HEK293 (cell line): Measurements from ENCODE around the gene EID2.

Source experiments
- CTCF ChIA-PET: fragments of 350-600 bp; formaldehyde crosslinking; extraction: SDS; loops from one replicate; lab custom pipeline; 2021; ENCODE audit warnings: antibody characterized with exemption; lab: Yijun Ruan, JAX
- POLR2A ChIA-PET: fragments of 300-600 bp; formaldehyde crosslinking; extraction: SDS; loops from one replicate; lab custom pipeline; 2020; ENCODE audit warnings: antibody characterized with exemption, inconsistent platforms; lab: Yijun Ruan, JAX
- H3K27ac ChIP-seq: fragments of 200-500 bp; sonication (Bioruptor generic); 2 replicates; pipeline ENCODE4 v1.5.1; 2014; ENCODE audit warnings: low read depth, low read length, control low read depth, inconsistent platforms; ENCODE audit errors: extremely low read depth
- H3K36me3 ChIP-seq, 2 experiments: fragments of 200-500 bp in 1 of 2; sonication (Bioruptor generic) in 1 of 2; 1 replicate in 1 of 2; 2 replicates in 1 of 2; pipeline ENCODE4 v1.5.1; 2014 to 2017; ENCODE audit warnings: inconsistent platforms in 2 of 2, low read length in 2 of 2; ENCODE audit not compliant: control insufficient read depth in 2 of 2, insufficient read depth in 1 of 2
- H3K4me1 ChIP-seq: fragments of 200-500 bp; sonication (Bioruptor generic); 2 replicates; pipeline ENCODE4 v1.5.1; 2014; ENCODE audit warnings: mild to moderate bottlenecking, low read length, inconsistent platforms; ENCODE audit not compliant: control insufficient read depth, insufficient read depth
- H3K4me3 ChIP-seq: 2 replicates; pipeline ENCODE4 v1.5.1; 2011; ENCODE audit warnings: low read depth, mild to moderate bottlenecking, control low read depth, low read length, moderate library complexity
- H3K9me3 ChIP-seq: fragments of 200-500 bp; sonication (Bioruptor generic); 2 replicates; pipeline ENCODE4 v1.5.1; 2014; ENCODE audit warnings: low read depth, low read length, inconsistent platforms; ENCODE audit not compliant: control insufficient read depth, insufficient read depth
- FEZF1 ChIP-seq: fragments of 450-650 bp; formaldehyde crosslinking; IDR thresholded peaks from 2 replicates; pipeline ENCODE4 v1.5.1; 2016; ENCODE audit warnings: missing biosample characterization, missing genetic modification characterization
- PRDM2 ChIP-seq: fragments of 450-650 bp; formaldehyde crosslinking; IDR thresholded peaks from 2 replicates; pipeline ENCODE4 v1.5.1; 2016; ENCODE audit warnings: missing biosample characterization, missing genetic modification characterization, borderline replicate concordance
- SP3 ChIP-seq: fragments of 450-650 bp; formaldehyde crosslinking; IDR thresholded peaks from 2 replicates; pipeline ENCODE4 v1.5.1; 2016; ENCODE audit warnings: missing biosample characterization, missing genetic modification characterization
- TRIM28 ChIP-seq: IDR thresholded peaks from 2 replicates; pipeline ENCODE4 v1.6.1; 2011; ENCODE audit warnings: low read length, control low read depth, borderline replicate concordance
- YY1 ChIP-seq: fragments of 450-650 bp; formaldehyde crosslinking; IDR thresholded peaks from 2 replicates; pipeline ENCODE4 v1.5.1; 2018; ENCODE audit warnings: missing biosample characterization, missing genetic modification characterization
- ZBTB17 ChIP-seq: fragments of 450-650 bp; formaldehyde crosslinking; IDR thresholded peaks from 2 replicates; pipeline ENCODE4 v1.5.1; 2016; ENCODE audit warnings: missing biosample characterization, missing genetic modification characterization
- ZBTB20 ChIP-seq: fragments of 450-650 bp; formaldehyde crosslinking; IDR thresholded peaks from 2 replicates; pipeline ENCODE4 v1.5.1; 2016; ENCODE audit warnings: missing biosample characterization, missing genetic modification characterization
- ZBTB48 ChIP-seq: fragments of 450-650 bp; formaldehyde crosslinking; IDR thresholded peaks from 2 replicates; pipeline ENCODE4 v1.5.1; 2016; ENCODE audit warnings: missing biosample characterization, missing genetic modification characterization
- ZBTB6 ChIP-seq: fragments of 450-650 bp; formaldehyde crosslinking; IDR thresholded peaks from 2 replicates; pipeline ENCODE4 v1.5.1; 2017; ENCODE audit warnings: missing biosample characterization, missing genetic modification characterization
- ZNF133 ChIP-seq: fragments of 450-650 bp; formaldehyde crosslinking; IDR thresholded peaks from 2 replicates; pipeline ENCODE4 v1.5.1; 2016; ENCODE audit warnings: missing biosample characterization, missing genetic modification characterization
- ZNF223 ChIP-seq: fragments of 450-650 bp; formaldehyde crosslinking; IDR thresholded peaks from 2 replicates; pipeline ENCODE4 v1.5.1; 2016; ENCODE audit warnings: missing biosample characterization, missing genetic modification characterization
- ZNF23 ChIP-seq: fragments of 450-650 bp; formaldehyde crosslinking; IDR thresholded peaks from 2 replicates; pipeline ENCODE4 v1.5.1; 2016; ENCODE audit warnings: missing biosample characterization, missing genetic modification characterization, borderline replicate concordance
- ZNF501 ChIP-seq: fragments of 450-650 bp; formaldehyde crosslinking; IDR thresholded peaks from 2 replicates; pipeline ENCODE4 v1.5.1; 2016; ENCODE audit warnings: missing biosample characterization, missing genetic modification characterization
- ZNF571 ChIP-seq: fragments of 450-650 bp; formaldehyde crosslinking; IDR thresholded peaks from 2 replicates; pipeline ENCODE4 v1.5.0; 2017; ENCODE audit warnings: missing biosample characterization, missing genetic modification characterization
- ZNF596 ChIP-seq: fragments of 450-650 bp; IDR thresholded peaks from 2 replicates; pipeline ENCODE4 v1.5.0; 2018; ENCODE audit warnings: missing biosample characterization, mild to moderate bottlenecking, missing genetic modification characterization, moderate library complexity
- ZNF600 ChIP-seq: fragments of 450-650 bp; formaldehyde crosslinking; IDR thresholded peaks from 2 replicates; pipeline ENCODE4 v1.5.1; 2016; ENCODE audit warnings: missing biosample characterization, missing genetic modification characterization
- ZNF664 ChIP-seq: fragments of 450-650 bp; formaldehyde crosslinking; IDR thresholded peaks from 2 replicates; pipeline ENCODE4 v1.5.1; 2016; ENCODE audit warnings: missing biosample characterization, missing genetic modification characterization
- ZNF677 ChIP-seq: fragments of 450-650 bp; IDR thresholded peaks from 2 replicates; pipeline ENCODE4 v1.5.0; 2018; ENCODE audit warnings: missing biosample characterization, mild to moderate bottlenecking, missing genetic modification characterization, moderate library complexity
- ZNF76 ChIP-seq: fragments of 450-650 bp; formaldehyde crosslinking; IDR thresholded peaks from 2 replicates; pipeline ENCODE4; 2016; ENCODE audit warnings: low read depth, missing biosample characterization, missing genetic modification characterization, borderline replicate concordance
- ZNF776 ChIP-seq: fragments of 450-650 bp; formaldehyde crosslinking; IDR thresholded peaks from 2 replicates; pipeline ENCODE4 v1.5.0; 2017; ENCODE audit warnings: missing biosample characterization, missing genetic modification characterization, borderline replicate concordance
- TF ChIP-seq, protein P1 (sequence below): fragments of 450-650 bp; formaldehyde crosslinking; IDR thresholded peaks from 2 replicates; pipeline ENCODE4 v1.5.1; 2016; ENCODE audit warnings: missing biosample characterization, missing genetic modification characterization
- TF ChIP-seq, protein P2 (sequence below): fragments of 450-650 bp; formaldehyde crosslinking; optimal IDR thresholded peaks from 2 replicates; pipeline ENCODE3; 2016; ENCODE audit warnings: missing biosample characterization, mild to moderate bottlenecking, missing genetic modification characterization
- TF ChIP-seq, protein P3 (sequence below): fragments of 450-650 bp; formaldehyde crosslinking; IDR thresholded peaks from 2 replicates; pipeline ENCODE4 v1.5.1; 2016; ENCODE audit warnings: missing biosample characterization, missing genetic modification characterization

Gene EID2

DNA sequence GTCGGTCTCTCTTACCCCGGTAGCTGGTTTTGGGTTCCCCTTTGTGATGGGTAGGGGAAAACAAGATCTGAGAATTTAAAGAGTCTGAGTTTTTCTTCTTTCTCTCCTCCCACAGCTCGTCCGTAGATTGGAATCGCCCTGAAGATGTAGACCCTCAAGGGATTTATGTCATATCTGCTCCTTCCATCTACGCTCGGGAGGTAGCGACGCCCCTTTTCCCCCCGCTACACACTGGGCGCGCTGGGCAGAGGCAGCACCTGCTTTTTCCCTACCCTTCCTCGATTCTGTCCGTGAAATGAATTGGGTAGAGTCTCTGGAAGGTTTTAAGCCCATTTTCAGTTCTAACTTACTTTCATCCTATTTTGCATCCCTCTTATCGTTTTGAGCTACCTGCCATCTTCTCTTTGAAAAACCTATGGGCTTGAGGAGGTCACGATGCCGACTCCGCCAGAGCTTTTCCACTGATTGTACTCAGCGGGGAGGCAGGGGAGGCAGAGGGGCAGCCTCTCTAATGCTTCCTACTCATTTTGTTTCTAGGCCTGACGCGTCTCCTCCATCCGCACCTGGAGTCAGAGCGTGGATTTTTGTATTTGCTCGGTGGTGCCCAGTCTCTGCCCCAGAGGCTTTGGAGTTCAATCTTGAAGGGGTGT is 32.1 kb downstream of the EID2 start (continued):
- TF ChIP-seq ZNF677 (tag by site-specific recombination) = no peak
- TF ChIP-seq ZNF596 (tag by site-specific recombination) = no peak
- TF ChIP-seq, protein P1, sequence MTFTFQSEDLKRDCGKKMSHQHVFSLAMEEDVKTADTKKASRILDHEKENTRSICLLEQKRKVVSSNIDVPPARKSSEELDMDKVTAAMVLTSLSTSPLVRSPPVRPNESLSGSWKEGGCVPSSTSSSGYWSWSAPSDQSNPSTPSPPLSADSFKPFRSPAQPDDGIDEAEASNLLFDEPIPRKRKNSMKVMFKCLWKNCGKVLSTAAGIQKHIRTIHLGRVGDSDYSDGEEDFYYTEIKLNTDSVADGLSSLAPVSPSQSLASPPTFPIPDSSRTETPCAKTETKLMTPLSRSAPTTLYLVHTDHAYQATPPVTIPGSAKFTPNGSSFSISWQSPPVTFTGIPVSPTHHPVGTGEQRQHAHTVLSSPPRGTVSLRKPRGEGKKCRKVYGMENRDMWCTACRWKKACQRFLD (tag by site-specific recombination) = no peak

DNA sequence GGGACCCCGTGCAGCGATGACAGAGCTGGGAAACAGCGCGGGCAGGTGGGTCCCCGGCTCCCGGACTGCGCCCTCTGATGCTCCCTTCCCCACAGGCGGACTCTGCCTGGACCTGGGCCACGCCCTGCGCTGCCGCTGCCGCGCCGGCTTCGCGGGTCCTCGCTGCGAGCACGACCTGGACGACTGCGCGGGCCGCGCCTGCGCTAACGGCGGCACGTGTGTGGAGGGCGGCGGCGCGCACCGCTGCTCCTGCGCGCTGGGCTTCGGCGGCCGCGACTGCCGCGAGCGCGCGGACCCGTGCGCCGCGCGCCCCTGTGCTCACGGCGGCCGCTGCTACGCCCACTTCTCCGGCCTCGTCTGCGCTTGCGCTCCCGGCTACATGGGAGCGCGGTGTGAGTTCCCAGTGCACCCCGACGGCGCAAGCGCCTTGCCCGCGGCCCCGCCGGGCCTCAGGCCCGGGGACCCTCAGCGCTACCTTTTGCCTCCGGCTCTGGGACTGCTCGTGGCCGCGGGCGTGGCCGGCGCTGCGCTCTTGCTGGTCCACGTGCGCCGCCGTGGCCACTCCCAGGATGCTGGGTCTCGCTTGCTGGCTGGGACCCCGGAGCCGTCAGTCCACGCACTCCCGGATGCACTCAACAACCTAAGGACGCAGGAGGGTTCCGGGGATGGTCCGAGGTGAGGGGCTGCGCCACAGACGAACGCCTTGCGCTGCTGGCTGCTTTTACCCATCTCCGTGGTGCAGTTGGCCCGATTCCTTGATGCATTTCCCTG is 32.8 kb downstream of the EID2 start:
- Histone ChIP-seq H3K27ac (peak overlapping the region; percentile 58; the same call in 1 of the 2 replicates), H3K9me3 (peaks cover 6% of the 10 kb centered on the region), H3K4me1 (peaks cover 10% of the 10 kb centered on the region), H3K36me3 (peaks cover 0 to 9% of the 10 kb centered on the region in 2 experiments; a peak in 1 of 3 replicates), H3K4me3 (peak overlapping the region; percentile 45)
- ChIA-PET POLR2A (interaction anchor here (0.6 to 2.4 kb wide), 7 partner anchors 9 to 71 kb away, joined by 3 to 7 read pairs (median 3); partner anchors contain the start of genes DLL3, RPS16, SUPT5H and TIMM50), CTCF (interaction anchor here (0.6 to 3.1 kb wide), 5 partner anchors 9 to 96 kb away, joined by 3 to 25 read pairs (median 9); partner anchors contain the start of genes DLL3 and EID2B)
- no peak for TF ChIP-seq ZNF571 (tag by site-specific recombination)
- TF ChIP-seq PRDM2 (tag by site-specific recombination) = no peak
- 0 out of 2 replicates have a peak, but pooled peaks have one; percentile 33 for TF ChIP-seq YY1 (tag by site-specific recombination)
- TF ChIP-seq ZNF501 (tag by site-specific recombination) = peak; percentile 89
- TF ChIP-seq ZBTB48 = peak; percentile 74; the same call in 1 of the 2 replicates
- TF ChIP-seq FEZF1 (tag by site-specific recombination) = peak; percentile 36
- TF ChIP-seq ZBTB6 (tag by site-specific recombination) = peak; percentile 57
- no peak for TF ChIP-seq ZNF664 (tag by site-specific recombination)
- TF ChIP-seq ZNF23 (tag by site-specific recombination) = no peak
- 0 out of 2 replicates have a peak, but pooled peaks have one; percentile 22 for TF ChIP-seq ZNF600
- TF ChIP-seq ZBTB17 = peak; percentile 15; the same call in 1 of the 2 replicates
- TF ChIP-seq ZNF76 (tag by site-specific recombination) = peak; percentile 81; the same call in 1 of the 2 replicates
- peak; percentile 39; the same call in 1 of the 2 replicates for TF ChIP-seq SP3 (tag by site-specific recombination)
- 0 out of 2 replicates have a peak, but pooled peaks have one; percentile 10 for TF ChIP-seq ZNF223
- no peak for TF ChIP-seq ZNF133
- TF ChIP-seq, protein P2, sequence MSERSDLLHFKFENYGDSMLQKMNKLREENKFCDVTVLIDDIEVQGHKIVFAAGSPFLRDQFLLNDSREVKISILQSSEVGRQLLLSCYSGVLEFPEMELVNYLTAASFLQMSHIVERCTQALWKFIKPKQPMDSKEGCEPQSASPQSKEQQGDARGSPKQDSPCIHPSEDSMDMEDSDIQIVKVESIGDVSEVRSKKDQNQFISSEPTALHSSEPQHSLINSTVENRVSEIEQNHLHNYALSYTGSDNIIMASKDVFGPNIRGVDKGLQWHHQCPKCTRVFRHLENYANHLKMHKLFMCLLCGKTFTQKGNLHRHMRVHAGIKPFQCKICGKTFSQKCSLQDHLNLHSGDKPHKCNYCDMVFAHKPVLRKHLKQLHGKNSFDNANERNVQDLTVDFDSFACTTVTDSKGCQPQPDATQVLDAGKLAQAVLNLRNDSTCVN (tag by site-specific recombination) = peak; percentile 99
- peak; percentile 93 for TF ChIP-seq ZBTB20 (tag by site-specific recombination)
- TF ChIP-seq, protein P3, sequence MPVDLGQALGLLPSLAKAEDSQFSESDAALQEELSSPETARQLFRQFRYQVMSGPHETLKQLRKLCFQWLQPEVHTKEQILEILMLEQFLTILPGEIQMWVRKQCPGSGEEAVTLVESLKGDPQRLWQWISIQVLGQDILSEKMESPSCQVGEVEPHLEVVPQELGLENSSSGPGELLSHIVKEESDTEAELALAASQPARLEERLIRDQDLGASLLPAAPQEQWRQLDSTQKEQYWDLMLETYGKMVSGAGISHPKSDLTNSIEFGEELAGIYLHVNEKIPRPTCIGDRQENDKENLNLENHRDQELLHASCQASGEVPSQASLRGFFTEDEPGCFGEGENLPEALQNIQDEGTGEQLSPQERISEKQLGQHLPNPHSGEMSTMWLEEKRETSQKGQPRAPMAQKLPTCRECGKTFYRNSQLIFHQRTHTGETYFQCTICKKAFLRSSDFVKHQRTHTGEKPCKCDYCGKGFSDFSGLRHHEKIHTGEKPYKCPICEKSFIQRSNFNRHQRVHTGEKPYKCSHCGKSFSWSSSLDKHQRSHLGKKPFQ (tag by site-specific recombination) = peak; percentile 71; the same call in 1 of the 2 replicates
- peak; percentile 44; the same call in 1 of the 2 replicates for TF ChIP-seq TRIM28
- TF ChIP-seq ZNF776 (tag by site-specific recombination) = no peak
